K562 (cell line): ENCODE data around the gene CDYL. TPM values are rescaled to one million over a fixed set of nuclear protein-coding genes. Genes with fewer than 3 reads are reported as not detected.

Source experiments
- CBFA2T2 ChIP-seq: fragments of 450-650 bp; conservative IDR thresholded peaks from 2 replicates; pipeline ENCODE4 v1.6.1; 2017; ENCODE audit warnings: mild to moderate bottlenecking
- CBFA2T3 ChIP-seq: fragments of 450-650 bp; IDR thresholded peaks from 2 replicates; pipeline ENCODE4 v1.6.1; 2017
- CCNT2 ChIP-seq: IDR thresholded peaks from 2 replicates; pipeline ENCODE4 v1.6.1; 2011; ENCODE audit warnings: borderline replicate concordance, low read depth, mild to moderate bottlenecking, moderate library complexity, mixed read lengths, low read length; ENCODE audit not compliant: insufficient read length; ENCODE audit errors: extremely low read depth
- CTCF ChIP-seq, 3 experiments: IDR thresholded peaks in 2 of 3; conservative IDR thresholded peaks in 1 of 3; 2 replicates each; pipeline ENCODE4 v1.5.1; 2011 to 2012; ENCODE audit warnings: low read length in 3 of 3, mild to moderate bottlenecking in 3 of 3, control low read depth in 2 of 3, improper control_type of control experiment in 1 of 3, inconsistent platforms in 1 of 3, low read depth in 1 of 3, mixed read lengths in 1 of 3, moderate library complexity in 1 of 3; ENCODE audit not compliant: insufficient read depth in 2 of 3
- FOXM1 ChIP-seq, 2 experiments: fragments of 450-650 bp in 1 of 2; sonication (generic) in 1 of 2; formaldehyde crosslinking in 1 of 2; IDR thresholded peaks; 2 replicates each; pipeline versions ENCODE4 v1.6.1 to v1.9.0; 2017 to 2022; ENCODE audit warnings: low read depth in 2 of 2, mild to moderate bottlenecking in 2 of 2, missing genetic modification reagents in 1 of 2, moderate library complexity in 1 of 2
- ILF3 ChIP-seq: fragments of 450-650 bp; IDR thresholded peaks from 2 replicates; pipeline ENCODE4 v1.6.1; 2018; ENCODE audit warnings: antibody characterized with exemption, mild to moderate bottlenecking, moderate library complexity, borderline replicate concordance
- NCOA2 ChIP-seq, 2 experiments: fragments of 450-650 bp; IDR thresholded peaks; 2 replicates each; pipeline ENCODE4 v1.6.1; 2018; ENCODE audit warnings: mild to moderate bottlenecking in 2 of 2, moderate library complexity in 1 of 2; ENCODE audit not compliant: partially characterized antibody in 2 of 2
- NR4A1 ChIP-seq, 2 experiments: fragments of 250-450 bp in 1 of 2; fragments of 450-650 bp in 1 of 2; sonication (Bioruptor Pico) in 1 of 2; IDR thresholded peaks; 2 replicates each; pipeline versions ENCODE4 v1.4.0 to v1.6.1; 2016 to 2020; ENCODE audit warnings: mild to moderate bottlenecking in 2 of 2, missing compliant biosample characterization in 1 of 2, missing genetic modification characterization in 1 of 2, moderate library complexity in 1 of 2
- PML ChIP-seq: IDR thresholded peaks from 2 replicates; pipeline ENCODE4 v1.6.1; 2012; ENCODE audit warnings: low read length, inconsistent platforms
- POLR3G ChIP-seq: IDR thresholded peaks from 2 replicates; pipeline ENCODE4 v1.6.1; 2011; ENCODE audit not compliant: insufficient read length, insufficient replicate concordance; ENCODE audit errors: extremely low read depth
- RCOR1 ChIP-seq, 2 experiments: IDR thresholded peaks; 2 replicates each; pipeline ENCODE4 v1.6.1; 2012; ENCODE audit warnings: low read depth in 2 of 2, low read length in 2 of 2, borderline replicate concordance in 1 of 2, improper control_type of control experiment in 1 of 2
- TEAD4 ChIP-seq, 2 experiments: sonication (generic) in 1 of 2; formaldehyde crosslinking in 1 of 2; IDR thresholded peaks; 2 replicates each; pipeline versions ENCODE4 v1.6.1 to v1.8.0; 2012 to 2022; ENCODE audit warnings: borderline replicate concordance in 1 of 2, inconsistent platforms in 1 of 2, low read length in 1 of 2, mild to moderate bottlenecking in 1 of 2, missing genetic modification reagents in 1 of 2
- ZNF407 ChIP-seq: fragments of 450-650 bp; IDR thresholded peaks from 2 replicates; pipeline ENCODE4 v1.6.1; 2016; ENCODE audit warnings: low read depth
- ZNF589 ChIP-seq: fragments of 200-800 bp; sonication (Bioruptor generic); IDR thresholded peaks from 2 replicates; pipeline ENCODE4 v1.6.1; 2016; ENCODE audit warnings: low read depth, missing genetic modification characterization, missing compliant biosample characterization
- polyA plus RNA-seq, 8 experiments: library from polyadenylated mRNA; depleted of rRNA in 4 of 8; stranded (reverse) in 5 of 8; unstranded in 3 of 8; fragments of >200 nt; fragmentation: Nextera tagmentation in 2 of 8; fragmentation: Illumina TruSeq in 1 of 8; extraction: Ambion mirVana in 2 of 8; extraction: Trizol in 1 of 8; gene quantifications; 2 replicates each; pipeline versions ENCODE4 v1.2.1 to v1.2.3, GENCODE V29; 2011 to 2014; ENCODE audit warnings: inconsistent platforms in 1 of 8, missing spikeins in 1 of 8
- total RNA-seq, 7 experiments: library from RNA; depleted of rRNA in 6 of 7; stranded (reverse); fragments of >200 nt in 6 of 7; fragmentation: Illumina TruSeq in 2 of 7; extraction: Trizol in 2 of 7; gene quantifications; 2 replicates each; pipeline versions ENCODE4 v1.2.1 to v1.2.3, GENCODE V29; 2011 to 2021; ENCODE audit warnings: low replicate concordance in 1 of 7
- TF ChIP-seq, protein P1 (sequence below): fragments of 450-650 bp; formaldehyde crosslinking; IDR thresholded peaks from 2 replicates; pipeline ENCODE4 v1.4.0; 2020; ENCODE audit warnings: mild to moderate bottlenecking, mixed read lengths

CDYL gene
- total and polyA plus RNA-seq, 9 of the 15 experiments (the other 6 are each of a cell fraction or from before 2014, with no cell fraction given) = 8.1 to 45.8 (median 40.8) TPM

- TF ChIP-seq CTCF (IDR thresholded peaks at IDR 0.05 in 2 of 3, conservative IDR thresholded peaks at IDR 0.05 in 1 of 3; ENCODE audit: insufficient read depth in 2 of 3, low read depth in 1 of 3, low read length in 3 of 3) (peak; percentile 60 to 83 (median 69)), NR4A1 (CRISPR knock-in tag; IDR thresholded peaks at IDR 0.05) (no peak), NR4A1 (tag; IDR thresholded peaks at IDR 0.05) (no peak), CCNT2 (peak; percentile 35), PML (0 out of 2 replicates have a peak, but pooled peaks have one; percentile 44), FOXM1 (IDR thresholded peaks at IDR 0.05; ENCODE audit: low read depth) (peak; percentile 91), FOXM1 (CRISPR knock-in tag; IDR thresholded peaks at IDR 0.05; ENCODE audit: low read depth) (no peak), CBFA2T2 (peak; percentile 65), CBFA2T3 (peak; percentile 83), TEAD4 (IDR thresholded peaks at IDR 0.05; ENCODE audit: low read length) (peak; percentile 87), TEAD4 (CRISPR knock-in tag; IDR thresholded peaks at IDR 0.05; ENCODE audit: borderline replicate concordance) (no peak), ZNF407 (no peak), POLR3G (no peak), ZNF589 (peak; percentile 51; the same call in 1 of the 2 replicates), NCOA2 (IDR thresholded peaks at IDR 0.05; ENCODE audit: partially characterized antibody in 2 of 2) (peak in 1 of 2 experiments; percentile 45), ILF3 (0 out of 2 replicates have a peak, but pooled peaks have one; percentile 33), RCOR1 (IDR thresholded peaks at IDR 0.05; ENCODE audit: borderline replicate concordance in 1 of 2, low read depth in 2 of 2, low read length in 2 of 2) (peak in 1 of 2 experiments; percentile 75; a peak in 2 of 4 replicates)
- TF ChIP-seq, protein P1, sequence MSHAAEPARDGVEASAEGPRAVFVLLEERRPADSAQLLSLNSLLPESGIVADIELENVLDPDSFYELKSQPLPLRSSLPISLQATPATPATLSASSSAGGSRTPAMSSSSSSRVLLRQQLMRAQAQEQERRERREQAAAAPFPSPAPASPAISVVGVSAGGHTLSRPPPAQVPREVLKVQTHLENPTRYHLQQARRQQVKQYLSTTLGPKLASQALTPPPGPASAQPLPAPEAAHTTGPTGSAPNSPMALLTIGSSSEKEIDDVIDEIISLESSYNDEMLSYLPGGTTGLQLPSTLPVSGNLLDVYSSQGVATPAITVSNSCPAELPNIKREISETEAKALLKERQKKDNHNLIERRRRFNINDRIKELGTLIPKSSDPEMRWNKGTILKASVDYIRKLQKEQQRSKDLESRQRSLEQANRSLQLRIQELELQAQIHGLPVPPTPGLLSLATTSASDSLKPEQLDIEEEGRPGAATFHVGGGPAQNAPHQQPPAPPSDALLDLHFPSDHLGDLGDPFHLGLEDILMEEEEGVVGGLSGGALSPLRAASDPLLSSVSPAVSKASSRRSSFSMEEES (CRISPR knock-in tag) = no peak
Measured at GRCh38 chr6:4936681-4937041, 160.5 kb downstream of the CDYL start (continued).
